ENCODE data around the gene OTOS. TPM values are rescaled to one million over a fixed set of nuclear protein-coding genes. Genes with fewer than 3 reads are reported as not detected.

OTOS gene
- total and polyA plus RNA-seq, 2 donors (not counting 1 experiment from before 2014, with no cell fraction given) = not detected

DNA sequence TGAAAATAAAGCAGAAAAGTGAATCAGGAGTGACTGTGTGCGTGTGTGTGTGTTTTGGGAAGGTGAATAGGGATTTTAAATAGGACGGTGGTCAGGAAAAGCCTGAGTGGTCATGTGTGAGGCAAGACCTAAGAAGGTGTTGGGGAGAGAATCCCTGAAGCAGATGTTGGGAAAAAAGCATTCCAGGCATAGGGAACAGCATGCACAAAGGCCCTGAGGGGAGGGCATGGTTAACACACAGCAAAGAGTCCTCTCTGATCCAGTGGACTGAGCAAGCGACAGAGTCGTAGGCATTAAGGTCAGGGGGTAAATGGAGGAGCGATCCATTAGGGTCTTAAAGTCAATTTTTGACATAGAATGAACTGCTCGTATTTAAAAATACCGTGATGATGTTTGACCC, 34.0 kb upstream of the OTOS start:
- ATAC-seq (ENCODE audit: low read depth) (no peak), DNase-seq (no peak)
- TF ChIP-seq, protein P1, sequence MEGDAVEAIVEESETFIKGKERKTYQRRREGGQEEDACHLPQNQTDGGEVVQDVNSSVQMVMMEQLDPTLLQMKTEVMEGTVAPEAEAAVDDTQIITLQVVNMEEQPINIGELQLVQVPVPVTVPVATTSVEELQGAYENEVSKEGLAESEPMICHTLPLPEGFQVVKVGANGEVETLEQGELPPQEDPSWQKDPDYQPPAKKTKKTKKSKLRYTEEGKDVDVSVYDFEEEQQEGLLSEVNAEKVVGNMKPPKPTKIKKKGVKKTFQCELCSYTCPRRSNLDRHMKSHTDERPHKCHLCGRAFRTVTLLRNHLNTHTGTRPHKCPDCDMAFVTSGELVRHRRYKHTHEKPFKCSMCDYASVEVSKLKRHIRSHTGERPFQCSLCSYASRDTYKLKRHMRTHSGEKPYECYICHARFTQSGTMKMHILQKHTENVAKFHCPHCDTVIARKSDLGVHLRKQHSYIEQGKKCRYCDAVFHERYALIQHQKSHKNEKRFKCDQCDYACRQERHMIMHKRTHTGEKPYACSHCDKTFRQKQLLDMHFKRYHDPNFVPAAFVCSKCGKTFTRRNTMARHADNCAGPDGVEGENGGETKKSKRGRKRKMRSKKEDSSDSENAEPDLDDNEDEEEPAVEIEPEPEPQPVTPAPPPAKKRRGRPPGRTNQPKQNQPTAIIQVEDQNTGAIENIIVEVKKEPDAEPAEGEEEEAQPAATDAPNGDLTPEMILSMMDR (IDR thresholded peaks at IDR 0.05) = no peak
- no peak for TF ChIP-seq EZH2 (IDR thresholded peaks at IDR 0.05; ENCODE audit: borderline replicate concordance, insufficient read depth, low read depth, low read length, poor library complexity, severe bottlenecking)
- ChIA-PET POLR2A (no interaction called here), CTCF (no interaction called here)
- Histone ChIP-seq H3K27me3 (replicated peaks in 1 of 4; ENCODE audit: control extremely low read depth in 1 of 4, control insufficient read depth in 3 of 4, insufficient read depth in 4 of 4, low read length in 3 of 4) (peaks cover 0 to 6% (median 0%) of the 10 kb centered on the region in 4 experiments), H3K4me2 (replicated peaks; ENCODE audit: low read depth, low read length, poor library complexity, severe bottlenecking) (no peak overlapping the region), H3K9me3 (ENCODE audit: control extremely low read depth in 1 of 3, control insufficient read depth in 2 of 3, insufficient read depth in 1 of 3, low read length in 2 of 3) (peaks cover 0 to 9% (median 0%) of the 10 kb centered on the region in 3 donors), H2AFZ (ENCODE audit: insufficient read depth, low read depth, low read length, poor library complexity, severe bottlenecking) (no peak overlapping the region), H3K4me3 (ENCODE audit: control extremely low read depth in 1 of 5, extremely low read depth in 1 of 5, insufficient read depth in 1 of 5, low read depth in 2 of 5, low read length in 4 of 5) (no peak overlapping the region), H4K20me1 (ENCODE audit: control insufficient read depth, insufficient read depth, low read length, poor library complexity, severe bottlenecking) (no peaks in the 10 kb centered on the region), H3K4me1 (ENCODE audit: control insufficient read depth in 2 of 2, insufficient read depth in 2 of 2, low read length in 2 of 2) (no peaks in the 10 kb centered on the region), H3K36me3 (replicated peaks in 1 of 2; ENCODE audit: control extremely low read depth in 1 of 2, control insufficient read depth in 1 of 2, extremely low read depth in 1 of 2, insufficient read depth in 2 of 2, low read length in 1 of 2) (no peaks in the 10 kb centered on the region), H3K27ac (ENCODE audit: low read length in 2 of 2) (no peak overlapping the region), H3K79me2 (ENCODE audit: control insufficient read depth, insufficient read depth, low read length) (no peaks in the 10 kb centered on the region), H3K9ac (ENCODE audit: low read length) (no peak overlapping the region)
- Mint-ChIP-seq H3K27ac (no peak overlapping the region), H3K9me3 (ENCODE audit: insufficient read depth) (no peaks in the 10 kb centered on the region), H3K27me3 (peaks cover 10% of the 10 kb centered on the region), H3K4me3 (no peak overlapping the region), H3K4me1 (no peaks in the 10 kb centered on the region)
- 94% methylated on average over 7 of the region's 7 CpGs for WGBS (ENCODE audit: insufficient coverage)
- intact Hi-C loops (cut with micrococcal nuclease) = no loop called here

DNA sequence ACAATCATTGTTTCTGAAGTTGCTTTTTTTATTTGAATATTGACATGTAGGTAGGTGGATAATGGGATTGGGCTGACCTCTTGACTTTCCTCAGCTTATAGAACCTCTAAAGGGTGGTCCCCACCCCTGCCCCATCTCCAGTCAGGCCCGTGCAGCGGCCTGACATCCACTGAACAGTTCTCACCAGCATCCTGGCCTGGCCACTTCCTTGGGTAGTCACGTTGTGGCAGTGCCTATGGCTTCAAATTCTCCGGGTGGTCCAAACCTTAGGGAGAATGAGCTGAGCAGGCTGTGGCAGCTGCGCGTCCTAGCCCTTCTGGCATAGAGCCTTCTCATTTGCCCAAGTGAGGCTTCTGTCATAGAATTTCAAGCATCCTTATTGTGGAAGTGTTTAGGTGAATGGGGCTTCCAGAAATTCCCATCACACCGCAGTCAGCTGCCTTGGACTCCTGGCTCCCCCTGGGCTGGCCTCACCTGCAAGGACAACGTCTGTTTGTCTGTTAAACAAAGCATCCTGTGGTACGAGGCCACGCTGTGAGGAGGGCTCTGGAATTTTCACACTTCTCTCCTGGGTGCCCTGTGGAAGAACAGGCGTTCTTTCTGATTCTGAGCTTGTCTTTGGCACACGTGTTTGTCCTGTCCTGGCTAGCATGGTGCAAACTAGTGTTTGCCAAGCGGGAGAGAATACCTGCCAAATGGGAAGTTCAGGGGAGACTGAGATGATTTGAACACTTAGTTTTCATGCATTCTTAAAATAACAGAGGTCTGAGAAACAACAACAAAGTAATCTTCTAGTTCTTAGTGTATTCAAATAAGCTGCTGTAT, 31.8 kb upstream of the OTOS start:
- CTCF ChIA-PET = no interaction called here
- POLR2A ChIA-PET = no interaction called here
- TF ChIP-seq, protein P1 (IDR thresholded peaks at IDR 0.05) = no peak
- no peak for TF ChIP-seq EZH2 (IDR thresholded peaks at IDR 0.05; ENCODE audit: borderline replicate concordance, insufficient read depth, low read depth, low read length, poor library complexity, severe bottlenecking)
- H3K4me1 ChIP-seq (ENCODE audit: control insufficient read depth in 2 of 2, insufficient read depth in 2 of 2, low read length in 2 of 2) = no peaks in the 10 kb centered on the region
- no peak overlapping the region for H3K4me3 ChIP-seq (ENCODE audit: control extremely low read depth in 1 of 5, extremely low read depth in 1 of 5, insufficient read depth in 1 of 5, low read depth in 2 of 5, low read length in 4 of 5)
- no peak overlapping the region for H3K27ac ChIP-seq (ENCODE audit: low read length in 2 of 2)
- Mint-ChIP-seq H3K4me3 (no peak overlapping the region), H3K9me3 (ENCODE audit: insufficient read depth) (no peaks in the 10 kb centered on the region), H3K27ac (no peak overlapping the region), H3K27me3 (peaks cover 6% of the 10 kb centered on the region), H3K4me1 (no peaks in the 10 kb centered on the region)
- no peak for DNase-seq
- no peaks in the 10 kb centered on the region for H3K36me3 ChIP-seq (replicated peaks in 1 of 2; ENCODE audit: control extremely low read depth in 1 of 2, control insufficient read depth in 1 of 2, extremely low read depth in 1 of 2, insufficient read depth in 2 of 2, low read length in 1 of 2)
- H3K9ac ChIP-seq (ENCODE audit: low read length) = no peak overlapping the region
- no peak overlapping the region for H2AFZ ChIP-seq (ENCODE audit: insufficient read depth, low read depth, low read length, poor library complexity, severe bottlenecking)
- no peak for ATAC-seq (ENCODE audit: low read depth)
- no peaks in the 10 kb centered on the region for H4K20me1 ChIP-seq (ENCODE audit: control insufficient read depth, insufficient read depth, low read length, poor library complexity, severe bottlenecking)
- no peaks in the 10 kb centered on the region for H3K79me2 ChIP-seq (ENCODE audit: control insufficient read depth, insufficient read depth, low read length)
- no peak overlapping the region for H3K4me2 ChIP-seq (replicated peaks; ENCODE audit: low read depth, low read length, poor library complexity, severe bottlenecking)
- H3K9me3 ChIP-seq (ENCODE audit: control extremely low read depth in 1 of 3, control insufficient read depth in 2 of 3, insufficient read depth in 1 of 3, low read length in 2 of 3) = peaks cover 0 to 9% (median 0%) of the 10 kb centered on the region in 3 donors
- 89% methylated on average over 10 of the region's 13 CpGs for WGBS (ENCODE audit: insufficient coverage)
- H3K27me3 ChIP-seq (replicated peaks in 1 of 4; ENCODE audit: control extremely low read depth in 1 of 4, control insufficient read depth in 3 of 4, insufficient read depth in 4 of 4, low read length in 3 of 4) = peaks cover 0 to 3% (median 0%) of the 10 kb centered on the region in 4 experiments
- intact Hi-C loops (cut with micrococcal nuclease) = no loop called here
